Measurements from ENCODE around the gene AHI1. TPM values are rescaled to one million over a fixed set of nuclear protein-coding genes. Genes with fewer than 3 reads are reported as not detected.

The AHI1 gene
- total and polyA plus RNA-seq, 11 donors: 5.7 to 17.1 (median 10.3) TPM

DNA sequence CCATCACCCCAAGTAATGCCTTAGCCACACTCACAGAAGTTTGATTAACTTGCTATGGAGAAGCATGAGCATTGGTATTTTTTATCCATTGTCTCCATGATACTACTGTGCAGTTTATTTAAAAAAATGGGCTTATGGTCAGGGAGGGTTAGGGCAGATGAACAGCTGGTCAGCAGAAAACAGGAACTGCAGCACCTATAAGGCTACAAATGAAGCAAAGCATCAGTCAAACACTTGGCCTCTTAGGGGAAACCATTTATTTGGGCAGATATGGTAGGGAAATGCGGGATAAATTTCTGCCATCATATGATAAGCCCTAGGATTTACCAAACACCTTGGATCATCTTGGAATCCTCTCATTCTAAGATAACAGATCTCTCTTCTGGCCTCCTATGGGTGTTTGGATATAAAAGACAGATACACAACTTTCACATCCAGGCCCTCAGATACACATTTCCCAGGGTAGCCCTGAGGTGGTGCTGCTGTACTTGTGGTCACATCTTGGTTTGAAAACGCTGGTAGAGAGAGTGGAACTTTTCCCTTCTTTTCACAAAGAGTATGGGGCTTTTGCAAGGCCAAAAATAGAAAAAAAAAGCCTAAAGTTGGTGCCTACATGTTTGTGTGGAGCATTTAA lies 42.8 kb upstream of the AHI1 start:
- Histone ChIP-seq H3K27ac (no peak overlapping the region), H3K4me1 (peaks cover 0 to 6% (median 0%) of the 10 kb centered on the region in 12 donors), H3K9me3 (no peaks in the 10 kb centered on the region), H3K27me3 (no peaks in the 10 kb centered on the region), H3K4me3 (no peak overlapping the region), H3K36me3 (no peaks in the 10 kb centered on the region)
- TF ChIP-seq, protein P1, sequence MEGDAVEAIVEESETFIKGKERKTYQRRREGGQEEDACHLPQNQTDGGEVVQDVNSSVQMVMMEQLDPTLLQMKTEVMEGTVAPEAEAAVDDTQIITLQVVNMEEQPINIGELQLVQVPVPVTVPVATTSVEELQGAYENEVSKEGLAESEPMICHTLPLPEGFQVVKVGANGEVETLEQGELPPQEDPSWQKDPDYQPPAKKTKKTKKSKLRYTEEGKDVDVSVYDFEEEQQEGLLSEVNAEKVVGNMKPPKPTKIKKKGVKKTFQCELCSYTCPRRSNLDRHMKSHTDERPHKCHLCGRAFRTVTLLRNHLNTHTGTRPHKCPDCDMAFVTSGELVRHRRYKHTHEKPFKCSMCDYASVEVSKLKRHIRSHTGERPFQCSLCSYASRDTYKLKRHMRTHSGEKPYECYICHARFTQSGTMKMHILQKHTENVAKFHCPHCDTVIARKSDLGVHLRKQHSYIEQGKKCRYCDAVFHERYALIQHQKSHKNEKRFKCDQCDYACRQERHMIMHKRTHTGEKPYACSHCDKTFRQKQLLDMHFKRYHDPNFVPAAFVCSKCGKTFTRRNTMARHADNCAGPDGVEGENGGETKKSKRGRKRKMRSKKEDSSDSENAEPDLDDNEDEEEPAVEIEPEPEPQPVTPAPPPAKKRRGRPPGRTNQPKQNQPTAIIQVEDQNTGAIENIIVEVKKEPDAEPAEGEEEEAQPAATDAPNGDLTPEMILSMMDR (IDR thresholded peaks at IDR 0.05): peak in 8 of 12 donors; percentile 14 to 42 (median 28)
- no peak for TF ChIP-seq POLR2A (IDR thresholded peaks at IDR 0.05)
- WGBS, 4 donors: 55 to 64% (median 60%) methylated on average over 2 of the region's 2 CpGs
- peak in 1 of 4 donors; percentile 73 for ATAC-seq
- intact Hi-C loops (cut with DNase I): loop anchor here in 3 of 10 donors (2.0 to 10.0 kb wide), 4 partner anchors 404 to 618 kb away; no protein-coding TSS in a partner anchor
- peak in 1 of 5 donors; percentile 25 for DNase-seq

DNA sequence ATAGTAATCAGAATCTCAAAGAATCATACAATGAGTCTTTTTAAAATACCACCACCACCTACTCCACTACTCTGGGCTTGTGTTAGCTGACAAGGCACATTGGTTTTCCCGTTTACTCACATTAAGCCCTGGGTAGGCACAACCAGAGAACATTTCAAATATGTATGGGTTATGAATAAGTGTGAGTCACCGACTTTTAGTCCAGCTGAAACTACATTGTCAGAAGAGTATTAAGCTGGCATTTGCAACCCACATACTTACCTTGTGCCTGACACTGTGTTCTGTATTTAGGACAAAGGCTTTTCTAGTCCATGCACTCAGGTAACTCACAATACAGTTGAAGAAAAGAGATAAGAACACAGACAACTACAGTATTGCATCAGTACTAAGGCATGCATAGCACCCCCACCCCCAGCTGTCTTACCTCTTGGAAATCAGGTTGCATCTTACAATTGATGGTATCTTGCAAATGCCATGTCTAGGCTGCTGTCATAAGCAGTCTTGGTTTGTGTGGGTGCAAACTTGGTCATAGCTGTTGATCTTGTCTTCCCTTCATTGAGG lies 40.3 kb upstream of the AHI1 start:
- intact Hi-C loops (cut with DNase I): loop anchor here (2.0 to 10.0 kb wide), 10 partner anchors 367 to 787 kb away; no protein-coding TSS in a partner anchor
- ATAC-seq (no peak), DNase-seq (no peak)
- 82 to 88% (median 87%) methylated on average over 2 of the region's 2 CpGs for WGBS, 4 donors
- H3K36me3 ChIP-seq: no peaks in the 10 kb centered on the region
- no peak overlapping the region for H3K4me3 ChIP-seq
- H3K4me1 ChIP-seq: peaks cover 0 to 6% (median 0%) of the 10 kb centered on the region in 12 donors
- no peak overlapping the region for H3K27ac ChIP-seq
- H3K27me3 ChIP-seq: no peaks in the 10 kb centered on the region
- TF ChIP-seq POLR2A (IDR thresholded peaks at IDR 0.05): no peak
- TF ChIP-seq, protein P1 (IDR thresholded peaks at IDR 0.05): no peak
- H3K9me3 ChIP-seq: no peaks in the 10 kb centered on the region

DNA sequence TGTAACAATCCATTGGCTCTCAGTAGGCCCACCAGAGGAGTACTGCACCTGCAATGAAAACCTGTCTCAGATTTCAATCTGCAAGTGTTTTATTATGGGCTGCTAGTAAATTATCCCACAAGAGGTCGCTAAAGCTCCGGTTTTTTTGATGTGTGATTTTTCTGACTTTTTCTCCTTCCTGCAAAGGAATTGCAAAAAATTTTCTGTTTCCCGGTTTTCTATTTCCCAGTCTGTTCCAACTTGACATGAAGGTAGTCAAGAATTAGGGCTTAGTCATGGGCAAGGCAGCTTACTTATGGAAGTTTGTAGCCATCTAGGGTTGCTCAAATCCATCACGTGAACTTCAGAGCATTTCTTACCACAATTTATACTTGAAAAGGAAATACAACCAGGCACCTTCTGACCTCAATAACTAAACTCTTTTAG lies 38.5 kb upstream of the AHI1 start:
- DNase-seq (no peak), ATAC-seq (peak in 1 of 4 donors; percentile 48)
- 8 to 11% (median 10%) methylated on average over 4 of the region's 4 CpGs for WGBS, 4 donors
- intact Hi-C loops (cut with DNase I): loop anchor here (1.0 to 10.0 kb wide), 11 partner anchors 369 to 789 kb away; no protein-coding TSS in a partner anchor
- TF ChIP-seq POLR2A (IDR thresholded peaks at IDR 0.05): no peak
- TF ChIP-seq, protein P1 (IDR thresholded peaks at IDR 0.05): peak; percentile 49 to 82 (median 72)
- H3K9me3 ChIP-seq: no peaks in the 10 kb centered on the region
- no peak overlapping the region for H3K4me3 ChIP-seq
- H3K4me1 ChIP-seq: peaks cover 0 to 6% (median 0%) of the 10 kb centered on the region in 12 donors
- H3K27ac ChIP-seq: no peak overlapping the region
- H3K27me3 ChIP-seq: no peaks in the 10 kb centered on the region
- no peaks in the 10 kb centered on the region for H3K36me3 ChIP-seq

DNA sequence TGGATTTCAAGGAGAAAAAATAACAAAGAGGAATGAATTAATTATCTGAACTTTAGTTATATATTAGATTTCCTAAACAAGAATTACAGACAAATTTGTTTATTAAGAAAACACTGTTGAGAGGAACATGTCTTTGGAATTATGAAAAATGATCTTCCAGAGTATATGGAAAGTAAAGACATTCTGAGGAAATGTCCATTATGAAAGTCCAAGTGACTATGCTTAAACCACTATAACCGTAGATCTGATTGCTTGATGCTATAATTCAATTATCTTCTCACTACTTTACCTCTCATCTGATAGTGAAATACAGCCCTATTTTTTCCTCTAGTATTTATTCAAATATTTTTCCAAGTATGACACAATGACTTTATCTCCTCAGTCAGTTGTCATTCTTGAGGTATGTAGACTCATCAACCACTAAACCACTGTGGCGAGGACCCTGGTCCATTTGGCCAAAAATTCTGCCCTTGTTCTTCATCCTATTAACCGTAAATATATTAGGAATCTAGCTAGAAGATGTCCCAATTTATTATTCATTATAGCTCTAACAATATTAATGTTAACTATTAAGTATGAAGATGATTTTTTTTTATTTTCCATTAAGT lies 37.3 kb upstream of the AHI1 start:
- H3K27ac ChIP-seq: no peak overlapping the region
- intact Hi-C loops (cut with DNase I): loop anchor here (1.0 to 10.0 kb wide), 9 partner anchors 370 to 790 kb away; no protein-coding TSS in a partner anchor

More for the DNA sequence above, 37.3 kb upstream of the AHI1 start:
- Histone ChIP-seq H3K4me1 (peaks cover 0 to 6% (median 0%) of the 10 kb centered on the region in 12 donors), H3K36me3 (no peaks in the 10 kb centered on the region), H3K9me3 (no peaks in the 10 kb centered on the region), H3K27me3 (no peaks in the 10 kb centered on the region), H3K4me3 (no peak overlapping the region)
- 88 to 94% (median 90%) methylated on average over 3 of the region's 3 CpGs for WGBS, 4 donors
- DNase-seq (no peak), ATAC-seq (no peak)
- no peak for TF ChIP-seq POLR2A (IDR thresholded peaks at IDR 0.05)
- TF ChIP-seq, protein P1 (IDR thresholded peaks at IDR 0.05): no peak

Data from heart left ventricle (tissue), 16 donors.